Mesendoderm (in vitro differentiated cells): Measurements from ENCODE around the gene ACP4.
"Not testable (repeated sequence)": the region's sequence is repeated elsewhere in the genome, so short reads cannot be mapped to it uniquely, and the experiment has no call there.

Experiments used
- DNase-seq: peaks from one replicate; pipeline ENCODE4 v3.0.0; 2013
- H2AK5ac ChIP-seq: 2 replicates; pipeline ENCODE4 v1.6.1; 2013; ENCODE audit warnings: low read length, inconsistent platforms
- H2BK120ac ChIP-seq: 2 replicates; pipeline ENCODE4 v1.6.1; 2013; ENCODE audit warnings: low read depth, mild to moderate bottlenecking, low read length, moderate library complexity, mixed read lengths
- H2BK15ac ChIP-seq: replicated peaks from 2 replicates; pipeline ENCODE4 v1.6.1; 2013; ENCODE audit warnings: low read depth, mild to moderate bottlenecking, moderate library complexity
- H2BK5ac ChIP-seq: 2 replicates; pipeline ENCODE4 v1.6.1; 2013; ENCODE audit warnings: low read length, inconsistent platforms
- H3K18ac ChIP-seq: 2 replicates; pipeline ENCODE4 v1.6.1; 2013; ENCODE audit warnings: mild to moderate bottlenecking, low read length, mixed read lengths
- H3K23ac ChIP-seq: one replicate; pipeline ENCODE4 v1.6.1; 2013; ENCODE audit warnings: low read length
- H3K27ac ChIP-seq: 2 replicates; pipeline ENCODE4 v1.5.1; 2013; ENCODE audit warnings: low read depth, mild to moderate bottlenecking, inconsistent platforms, low read length, moderate library complexity
- H3K27me3 ChIP-seq: 2 replicates; pipeline ENCODE4 v1.6.1; 2013; ENCODE audit warnings: low read length, control low read depth, mild to moderate bottlenecking, inconsistent platforms; ENCODE audit not compliant: insufficient read depth, poor library complexity
- H3K36me3 ChIP-seq: 2 replicates; pipeline ENCODE4 v1.6.1; 2013; ENCODE audit warnings: low read length, inconsistent platforms; ENCODE audit not compliant: control insufficient read depth, insufficient read depth
- H3K4ac ChIP-seq: one replicate; pipeline ENCODE4 v1.6.1; 2013; ENCODE audit warnings: low read depth, mild to moderate bottlenecking, low read length, moderate library complexity
- H3K4me1 ChIP-seq: 2 replicates; pipeline ENCODE4 v1.6.1; 2013; ENCODE audit warnings: low read depth, low read length, inconsistent platforms; ENCODE audit not compliant: control insufficient read depth
- H3K4me2 ChIP-seq: 2 replicates; pipeline ENCODE4 v1.6.1; 2013; ENCODE audit warnings: low read length
- H3K4me3 ChIP-seq: 2 replicates; pipeline ENCODE4 v1.5.1; 2013; ENCODE audit warnings: mild to moderate bottlenecking, low read length
- H3K56ac ChIP-seq: one replicate; pipeline ENCODE4 v1.6.1; 2013; ENCODE audit warnings: low read length
- H3K79me1 ChIP-seq: 2 replicates; pipeline ENCODE4 v1.6.1; 2013; ENCODE audit warnings: low read length, inconsistent platforms
- H3K79me2 ChIP-seq: 2 replicates; pipeline ENCODE4 v1.6.1; 2013; ENCODE audit warnings: mild to moderate bottlenecking, low read length; ENCODE audit not compliant: control insufficient read depth, insufficient read depth
- H3K9ac ChIP-seq: 2 replicates; pipeline ENCODE4 v1.6.1; 2013; ENCODE audit warnings: low read length, inconsistent platforms
- H4K5ac ChIP-seq: one replicate; pipeline ENCODE4 v1.6.1; 2013; ENCODE audit warnings: low read length
- H4K8ac ChIP-seq: one replicate; pipeline ENCODE4 v1.6.1; 2013; ENCODE audit warnings: low read depth, mild to moderate bottlenecking, control low read depth, low read length, moderate library complexity
- WGBS: extraction: QIAGEN DNeasy Blood & Tissue Kit; methylation state at CpG from one replicate; pipeline ENCODE4 v1.1.7; 2013; ENCODE audit warnings: low lambda C conversion rate, missing lambda C conversion rate; ENCODE audit not compliant: insufficient coverage; ENCODE audit errors: extremely low coverage; 5-methylcytosine and 5-hydroxymethylcytosine counted together

ACP4 gene

DNA sequence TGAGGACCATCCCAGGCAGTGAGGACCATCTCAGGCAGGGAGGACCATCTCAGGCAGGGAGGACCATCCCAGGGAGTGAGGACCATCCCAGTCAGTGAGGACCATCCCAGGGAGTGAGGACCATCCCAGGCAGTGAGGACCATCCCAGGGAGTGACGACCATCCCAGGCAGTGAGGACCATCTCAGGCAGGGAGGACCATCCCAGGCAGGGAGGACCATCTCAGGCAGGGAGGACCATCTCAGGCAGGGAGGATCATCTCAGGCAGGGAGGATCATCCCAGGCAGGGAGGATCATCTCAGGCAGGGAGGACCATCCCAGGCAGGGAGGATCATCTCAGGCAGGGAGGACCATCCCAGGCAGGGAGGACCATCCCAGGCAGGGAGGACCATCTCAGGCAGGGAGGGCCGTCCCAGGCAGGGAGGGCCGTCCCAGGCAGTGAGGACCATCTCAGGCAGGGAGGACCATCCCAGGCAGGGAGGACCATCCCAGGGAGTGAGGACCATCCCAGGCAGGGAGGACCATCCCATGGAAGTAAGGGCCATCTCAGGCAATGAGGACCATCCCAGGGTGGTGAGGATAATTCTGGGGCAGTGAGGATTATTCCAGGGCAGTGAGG lies 21.5 kb downstream of the ACP4 start:
- H3K56ac ChIP-seq, H3K27me3 ChIP-seq: not testable (repeated sequence)

DNA sequence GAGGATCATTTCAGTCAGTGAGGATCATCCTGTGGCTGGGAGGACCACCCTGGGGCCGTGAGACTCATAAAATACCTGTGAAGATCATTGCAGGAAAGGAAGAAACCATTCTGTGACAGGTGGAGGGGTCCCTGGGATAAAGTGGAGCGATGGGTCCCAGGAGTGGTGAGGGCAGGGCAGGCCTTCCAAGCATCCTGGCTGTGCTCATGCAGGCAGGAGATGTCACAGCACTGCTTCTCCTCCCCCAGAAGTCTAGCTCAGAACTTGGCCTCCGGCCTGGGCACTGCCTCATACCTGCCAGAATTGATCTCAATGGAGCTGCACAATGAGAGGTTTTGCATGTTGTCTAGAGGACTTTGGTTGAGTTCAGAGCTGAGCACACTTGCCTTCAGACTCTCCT lies 22.3 kb downstream of the ACP4 start:
- H3K4me2 ChIP-seq, result no peak overlapping the region
- H3K27ac ChIP-seq, result no peak overlapping the region
- H3K36me3 ChIP-seq, result no peaks in the 10 kb centered on the region
- H3K27me3 ChIP-seq, result no peaks in the 10 kb centered on the region
- no peak overlapping the region for H2BK5ac ChIP-seq
- H3K4me1 ChIP-seq, result no peaks in the 10 kb centered on the region
- no peaks in the 10 kb centered on the region for H3K79me1 ChIP-seq
- H2BK120ac ChIP-seq, result no peak overlapping the region
- H2BK15ac ChIP-seq, result no peak overlapping the region
- no peak overlapping the region for H3K4ac ChIP-seq
- H4K8ac ChIP-seq, result no peak overlapping the region
- H3K56ac ChIP-seq, result no peak overlapping the region
- no peak overlapping the region for H3K18ac ChIP-seq
- no peaks in the 10 kb centered on the region for H3K79me2 ChIP-seq
- no peak overlapping the region for H3K4me3 ChIP-seq
- H3K23ac ChIP-seq, result no peak overlapping the region
- no CpG with 5 or more reads among the region's 3 CpGs for WGBS
- DNase-seq, result no peak
- H4K5ac ChIP-seq, result no peak overlapping the region
- no peak overlapping the region for H3K9ac ChIP-seq
- no peak overlapping the region for H2AK5ac ChIP-seq

More for the DNA sequence above, 21.5 kb downstream of the ACP4 start:
- H3K23ac ChIP-seq, H2BK120ac ChIP-seq, H3K27ac ChIP-seq, H2BK5ac ChIP-seq, H3K4me3 ChIP-seq, H3K18ac ChIP-seq, H3K36me3 ChIP-seq, H2BK15ac ChIP-seq, H3K4me2 ChIP-seq, H2AK5ac ChIP-seq, H4K5ac ChIP-seq, H3K79me2 ChIP-seq, H3K4me1 ChIP-seq, DNase-seq, H3K9ac ChIP-seq, H4K8ac ChIP-seq, H3K79me1 ChIP-seq, H3K4ac ChIP-seq: not testable (repeated sequence)
- no CpG with 5 or more reads among the region's 3 CpGs for WGBS

DNA sequence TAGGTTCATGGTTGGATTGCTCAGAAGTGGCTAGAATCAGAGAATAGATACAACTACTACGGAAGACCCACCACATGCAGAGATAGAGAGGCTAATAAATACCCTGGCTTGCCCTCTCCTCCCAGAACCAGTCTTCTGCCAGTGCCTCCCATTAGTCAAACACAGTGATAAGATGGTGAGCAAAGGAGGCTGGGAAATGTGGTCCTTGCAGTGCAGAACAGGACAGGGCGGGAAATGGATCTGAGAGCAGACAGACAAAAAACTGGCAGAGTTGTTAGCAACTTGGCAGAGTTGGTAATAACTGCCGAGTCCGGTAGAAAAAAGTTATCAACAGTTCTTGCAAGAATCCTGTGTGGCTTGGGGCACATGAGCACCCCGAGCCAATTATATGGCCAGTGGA lies 24.7 kb downstream of the ACP4 start:
- Histone ChIP-seq H3K27ac (no peak overlapping the region), H2BK5ac (no peak overlapping the region), H3K79me1 (no peaks in the 10 kb centered on the region), H3K79me2 (no peaks in the 10 kb centered on the region), H3K27me3 (peaks cover 4% of the 10 kb centered on the region), H3K4ac (no peak overlapping the region), H3K4me2 (no peak overlapping the region), H3K9ac (no peak overlapping the region), H4K5ac (no peak overlapping the region), H3K23ac (no peak overlapping the region), H2BK120ac (no peak overlapping the region), H3K36me3 (no peaks in the 10 kb centered on the region), H4K8ac (no peak overlapping the region), H3K56ac (no peak overlapping the region), H3K18ac (no peak overlapping the region), H2BK15ac (no peak overlapping the region), H2AK5ac (no peak overlapping the region), H3K4me3 (no peak overlapping the region), H3K4me1 (no peaks in the 10 kb centered on the region)
- WGBS, result no CpG with 5 or more reads among the region's 5 CpGs
- no peak for DNase-seq

DNA sequence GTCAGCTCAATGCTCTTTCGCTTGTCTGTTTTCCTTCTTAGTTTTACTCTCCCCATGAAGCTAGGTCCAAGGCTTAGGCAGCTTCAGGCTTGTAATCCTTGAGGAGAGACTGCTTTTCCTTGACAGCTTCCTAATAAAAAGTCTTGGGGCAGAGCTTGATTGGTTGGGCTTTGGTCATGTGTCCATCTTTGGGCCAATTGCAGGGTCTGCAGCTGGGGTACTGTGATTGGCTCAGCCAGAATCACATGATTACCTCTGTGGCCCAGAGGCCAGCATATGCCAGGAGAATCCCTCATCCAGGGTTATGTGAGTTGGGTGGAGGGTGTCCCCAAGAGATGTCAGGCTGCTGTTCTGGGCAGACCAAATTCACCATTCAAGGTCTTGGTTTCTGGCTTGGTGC lies 25.2 kb downstream of the ACP4 start:
- WGBS, result no CpG with 5 or more reads among the region's 1 CpG
- Histone ChIP-seq H3K4me2 (no peak overlapping the region), H3K56ac (no peak overlapping the region), H3K27me3 (peaks cover 6% of the 10 kb centered on the region), H4K8ac (no peak overlapping the region), H2BK120ac (no peak overlapping the region), H3K27ac (no peak overlapping the region), H3K79me2 (no peaks in the 10 kb centered on the region), H3K4me1 (peaks cover under 1% of the 10 kb centered on the region), H3K4me3 (no peak overlapping the region), H3K23ac (no peak overlapping the region), H2AK5ac (no peak overlapping the region), H3K36me3 (no peaks in the 10 kb centered on the region), H3K9ac (no peak overlapping the region), H3K4ac (no peak overlapping the region), H2BK15ac (no peak overlapping the region), H4K5ac (no peak overlapping the region), H3K18ac (no peak overlapping the region), H3K79me1 (no peaks in the 10 kb centered on the region), H2BK5ac (no peak overlapping the region)
- DNase-seq, result no peak

DNA sequence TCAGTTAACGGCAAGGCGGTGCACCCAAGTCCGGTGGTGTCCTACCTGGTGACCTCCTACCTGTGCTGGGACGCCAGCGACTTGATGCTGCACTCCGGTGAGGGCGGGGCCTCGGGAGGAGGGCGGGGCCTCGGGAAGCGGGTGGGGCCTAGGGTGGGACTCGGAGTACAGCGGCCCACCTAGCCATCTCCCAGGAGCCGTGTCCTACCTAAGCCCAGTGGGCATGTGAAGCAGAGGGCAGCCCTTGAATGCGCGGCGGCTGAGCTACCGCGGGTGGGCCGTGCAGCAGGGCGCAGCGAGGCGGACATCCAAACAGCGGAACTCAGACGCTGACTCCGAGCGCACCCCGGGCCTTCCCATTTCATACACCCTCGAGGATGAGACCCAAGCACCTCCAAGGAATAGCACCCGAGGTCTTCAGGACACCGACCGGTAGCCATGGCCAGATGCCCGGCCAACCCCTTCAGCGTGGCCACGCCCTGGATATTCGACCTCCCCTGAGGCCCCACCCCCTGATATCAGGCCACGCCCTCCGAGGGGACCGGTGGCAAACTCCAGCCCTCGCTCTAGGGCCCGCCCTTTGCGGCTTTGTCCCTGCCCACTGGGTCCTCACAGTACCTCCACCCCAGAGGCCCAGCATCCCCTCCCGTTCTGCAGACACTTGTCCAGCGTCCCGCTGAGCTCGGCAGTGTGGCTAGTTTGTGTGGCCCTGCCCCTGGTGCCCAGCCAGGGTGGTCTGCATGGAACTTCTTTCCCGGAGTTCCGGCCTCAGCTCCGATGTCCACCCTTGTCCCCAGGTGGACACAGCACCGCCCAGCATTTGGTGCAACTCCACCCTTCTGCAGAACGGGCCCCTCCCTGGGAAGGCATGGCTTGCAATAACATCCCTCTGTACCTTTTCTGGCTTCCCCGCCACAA lies 28.0 kb downstream of the ACP4 start:
- Histone ChIP-seq H2AK5ac (no peak overlapping the region), H3K4me3 (peak overlapping the region; percentile 59), H3K4me1 (peaks cover 2% of the 10 kb centered on the region), H2BK120ac (no peak overlapping the region), H3K4me2 (peak overlapping the region; percentile 92), H3K18ac (no peak overlapping the region), H3K79me2 (no peaks in the 10 kb centered on the region), H2BK15ac (no peak overlapping the region), H3K56ac (peak overlapping the region; percentile 90), H4K8ac (no peak overlapping the region), H3K9ac (peak overlapping the region; percentile 64), H4K5ac (no peak overlapping the region), H3K79me1 (no peaks in the 10 kb centered on the region), H2BK5ac (no peak overlapping the region), H3K36me3 (no peaks in the 10 kb centered on the region), H3K27ac (no peak overlapping the region), H3K4ac (no peak overlapping the region), H3K23ac (no peak overlapping the region), H3K27me3 (peaks cover 6% of the 10 kb centered on the region)
- no CpG with 5 or more reads among the region's 52 CpGs for WGBS
- peak; percentile 82 for DNase-seq
